ENCODE data around the gene TOX4. TPM values are rescaled to one million over a fixed set of nuclear protein-coding genes. Genes with fewer than 3 reads are reported as not detected.
A peak's percentile ranks its signal among the peaks of the same experiment; 100 is the strongest.

Gene TOX4
- total RNA-seq, 1 experiment from 2014 or later = 50.1 TPM

- ATAC-seq (no peak), DNase-seq (ENCODE audit: low read depth, low spot score) (no peak)
- BruUV-seq (replicated peaks) = no TSS peak
- CTCF ChIA-PET = no interaction called here
- in situ Hi-C loops (cut with HindIII; ENCODE audit: low pct_unique_long_range_greater_than_20kb, low sequenced_read_pairs) = no loop called here
- POLR2A ChIA-PET = no interaction called here
- H3K4me3 ChIP-seq (ENCODE audit: low read depth in 2 of 2, low read length in 2 of 2) = no peak overlapping the region
- no peaks in the 10 kb centered on the region for H3K27me3 ChIP-seq (ENCODE audit: control insufficient read depth, insufficient read depth, low read length)
- TF ChIP-seq POLR2AphosphoS5 (IDR thresholded peaks at IDR 0.05; ENCODE audit: low read depth, low read length) = no peak
- no peak for TF ChIP-seq CTCF (IDR thresholded peaks at IDR 0.05)
- TF ChIP-seq REST (IDR thresholded peaks at IDR 0.05; ENCODE audit: insufficient read depth in 1 of 2, low read depth in 2 of 2, low read length in 1 of 2) = no peak
- TF ChIP-seq SIN3A (IDR thresholded peaks at IDR 0.05; ENCODE audit: borderline replicate concordance, insufficient read depth, low read depth, low read length) = no peak
- TF ChIP-seq TCF7L2 (IDR thresholded peaks at IDR 0.05; ENCODE audit: low read depth, low read length) = no peak
- H3K4me1 ChIP-seq (ENCODE audit: control insufficient read depth, insufficient read depth, low read length) = no peaks in the 10 kb centered on the region; the same call in 1 of the 2 replicates
- intact Hi-C loops (cut with micrococcal nuclease; ENCODE audit: unreplicated experiment) = no loop called here
- H3K9me3 ChIP-seq (ENCODE audit: control insufficient read depth, insufficient read depth, low read depth, low read length) = no peaks in the 10 kb centered on the region
- H3K27ac ChIP-seq (ENCODE audit: low read length) = no peak overlapping the region
- H3K36me3 ChIP-seq (ENCODE audit: control insufficient read depth, insufficient read depth, low read length) = peaks cover 15% of the 10 kb centered on the region
Observed at GRCh38 chr14:21431126-21431525, 45.9 kb upstream of the TOX4 start.

GRCh38 chr14:21436567-21437062 is 40.4 kb upstream of the TOX4 start:
- H3K9me3 ChIP-seq (ENCODE audit: control insufficient read depth, insufficient read depth, low read depth, low read length) = no peaks in the 10 kb centered on the region
- POLR2A ChIA-PET = interaction anchor here (0.6 kb wide), 1 partner anchor 40 kb away, joined by 3 read pairs; the partner anchor contains the start of genes RAB2B and TOX4
- TF ChIP-seq SIN3A (IDR thresholded peaks at IDR 0.05; ENCODE audit: borderline replicate concordance, insufficient read depth, low read depth, low read length) (no peak), CTCF (IDR thresholded peaks at IDR 0.05) (no peak), POLR2AphosphoS5 (IDR thresholded peaks at IDR 0.05; ENCODE audit: low read depth, low read length) (no peak), TCF7L2 (IDR thresholded peaks at IDR 0.05; ENCODE audit: low read depth, low read length) (no peak), REST (IDR thresholded peaks at IDR 0.05; ENCODE audit: insufficient read depth in 1 of 2, low read depth in 2 of 2, low read length in 1 of 2) (no peak)
- no peaks in the 10 kb centered on the region; the same call in 1 of the 2 replicates for H3K4me1 ChIP-seq (ENCODE audit: control insufficient read depth, insufficient read depth, low read length)
- no TSS peak for BruUV-seq (replicated peaks)
- ATAC-seq = no peak
- peak overlapping the region; percentile 89 for H3K27ac ChIP-seq (ENCODE audit: low read length)
- intact Hi-C loops (cut with micrococcal nuclease; ENCODE audit: unreplicated experiment) (no loop called here), in situ Hi-C loops (cut with HindIII; ENCODE audit: low pct_unique_long_range_greater_than_20kb, low sequenced_read_pairs) (no loop called here)
- no peaks in the 10 kb centered on the region for H3K27me3 ChIP-seq (ENCODE audit: control insufficient read depth, insufficient read depth, low read length)
- H3K4me3 ChIP-seq (ENCODE audit: low read depth in 2 of 2, low read length in 2 of 2) = peak overlapping the region; percentile 68 to 74
- H3K36me3 ChIP-seq (ENCODE audit: control insufficient read depth, insufficient read depth, low read length) = peaks cover 4% of the 10 kb centered on the region
- DNase-seq (ENCODE audit: low read depth, low spot score) = no peak
- CTCF ChIA-PET = interaction anchor here (0.8 kb wide), 1 partner anchor 19 kb away, joined by 4 read pairs; the partner anchor contains the start of gene CHD8

Data from Panc1 (cell line).